Liver (tissue), 9 donors: ENCODE measurements around the gene SPATC1L. TPM values are rescaled to one million over a fixed set of nuclear protein-coding genes. Genes with fewer than 3 reads are reported as not detected.

Source experiments
- DNase-seq: peaks from one replicate; pipeline ENCODE4 v3.0.0-alpha.2; 2017; ENCODE audit warnings: low spot score
- H3K27ac ChIP-seq, 2 donors: one replicate each; pipeline ENCODE4 v1.7.0; 2013; ENCODE audit warnings: inconsistent platforms in 2 of 2, low read length in 2 of 2, control low read depth in 1 of 2, low read depth in 1 of 2, mild to moderate bottlenecking in 1 of 2
- H3K27me3 ChIP-seq, 4 donors: one replicate each; pipeline versions ENCODE4 v1.6.1 to v1.7.0; 2013; ENCODE audit warnings: low read length in 3 of 4, inconsistent platforms in 1 of 4, mild to moderate bottlenecking in 1 of 4, moderate library complexity in 1 of 4; ENCODE audit not compliant: control insufficient read depth in 4 of 4, insufficient read depth in 4 of 4
- H3K36me3 ChIP-seq, 4 donors: one replicate each; pipeline versions ENCODE4 v1.6.1 to v1.7.0; 2013; ENCODE audit warnings: low read length in 3 of 4, mild to moderate bottlenecking in 3 of 4, low read depth in 1 of 4, moderate library complexity in 1 of 4; ENCODE audit not compliant: control insufficient read depth in 4 of 4, insufficient read depth in 3 of 4
- H3K4me1 ChIP-seq, 4 donors: one replicate each; pipeline versions ENCODE4 v1.6.1 to v1.7.0; 2013; ENCODE audit warnings: low read length in 3 of 4, mild to moderate bottlenecking in 3 of 4, moderate library complexity in 1 of 4; ENCODE audit not compliant: control insufficient read depth in 4 of 4, insufficient read depth in 4 of 4
- H3K4me3 ChIP-seq, 3 donors: one replicate each; pipeline versions ENCODE4 v1.6.1 to v1.7.0; 2013; ENCODE audit warnings: low read length in 3 of 3, control low read depth in 1 of 3, low read depth in 1 of 3, mild to moderate bottlenecking in 1 of 3
- H3K9ac ChIP-seq, 2 donors: one replicate each; pipeline ENCODE4 v1.7.0; 2013; ENCODE audit warnings: low read length in 2 of 2, mild to moderate bottlenecking in 2 of 2, moderate library complexity in 2 of 2, control low read depth in 1 of 2, low read depth in 1 of 2
- H3K9me3 ChIP-seq, 4 donors: one replicate each; pipeline versions ENCODE4 v1.6.1 to v1.7.0; 2013; ENCODE audit warnings: low read length in 3 of 4; ENCODE audit not compliant: control insufficient read depth in 4 of 4
- ATF3 ChIP-seq: IDR thresholded peaks from 2 replicates; pipeline ENCODE4 v1.6.1; 2016; ENCODE audit warnings: antibody characterized with exemption
- CTCF ChIP-seq: fragments of 150-350 bp; IDR thresholded peaks from 2 replicates; pipeline ENCODE4 v1.5.1; 2017; ENCODE audit warnings: improper control_type of control experiment, low read depth, low read length; ENCODE audit not compliant: missing input control
- EGR1 ChIP-seq, 2 donors: IDR thresholded peaks; 2 replicates each; pipeline ENCODE4 v1.6.1; 2016 to 2018; ENCODE audit warnings: antibody characterized with exemption in 2 of 2, low read depth in 2 of 2
- FOXA1 ChIP-seq: IDR thresholded peaks from 2 replicates; pipeline ENCODE4 v1.6.1; 2016; ENCODE audit warnings: antibody characterized with exemption
- GABPA ChIP-seq, 2 donors: IDR thresholded peaks in 1 of 2; conservative IDR thresholded peaks in 1 of 2; 2 replicates each; pipeline ENCODE4 v1.6.1; 2016; ENCODE audit warnings: antibody characterized with exemption in 2 of 2, mild to moderate bottlenecking in 1 of 2, moderate library complexity in 1 of 2
- HNF4A ChIP-seq, 2 donors: conservative IDR thresholded peaks; 2 replicates each; pipeline ENCODE4 v1.6.1; 2016; ENCODE audit warnings: antibody characterized with exemption in 2 of 2, mild to moderate bottlenecking in 2 of 2
- HNF4G ChIP-seq: IDR thresholded peaks from 2 replicates; pipeline ENCODE4 v1.6.1; 2016; ENCODE audit warnings: antibody characterized with exemption
- JUND ChIP-seq, 2 donors: IDR thresholded peaks; 2 replicates each; pipeline ENCODE4 v1.6.1; 2016; ENCODE audit warnings: antibody characterized with exemption in 2 of 2
- MAX ChIP-seq: IDR thresholded peaks from 2 replicates; pipeline ENCODE4 v1.6.1; 2016; ENCODE audit warnings: antibody characterized with exemption
- RAD21 ChIP-seq, 2 donors: IDR thresholded peaks; 2 replicates each; pipeline ENCODE4 v1.6.1; 2016; ENCODE audit warnings: antibody characterized with exemption in 2 of 2, mild to moderate bottlenecking in 2 of 2
- REST ChIP-seq: IDR thresholded peaks from 2 replicates; pipeline ENCODE4 v1.6.1; 2016; ENCODE audit warnings: antibody characterized with exemption, mild to moderate bottlenecking
- RXRA ChIP-seq, 2 donors: IDR thresholded peaks; 2 replicates each; pipeline ENCODE4 v1.6.1; 2017 to 2018; ENCODE audit warnings: antibody characterized with exemption in 2 of 2, mild to moderate bottlenecking in 1 of 2
- SP1 ChIP-seq: IDR thresholded peaks from 2 replicates; pipeline ENCODE4 v1.6.1; 2018; ENCODE audit warnings: antibody characterized with exemption, mild to moderate bottlenecking
- TAF1 ChIP-seq: conservative IDR thresholded peaks from 2 replicates; pipeline ENCODE4 v1.6.1; 2016; ENCODE audit warnings: antibody characterized with exemption, mild to moderate bottlenecking
- YY1 ChIP-seq: IDR thresholded peaks from 2 replicates; pipeline ENCODE4 v1.6.1; 2016; ENCODE audit warnings: antibody characterized with exemption, mild to moderate bottlenecking
- ZBTB33 ChIP-seq: IDR thresholded peaks from 2 replicates; pipeline ENCODE4 v1.6.1; 2016; ENCODE audit warnings: antibody characterized with exemption
- WGBS: extraction: QIAGEN DNeasy Blood & Tissue Kit; methylation state at CpG from one replicate; pipeline ENCODE4 v1.1.7; 2013; 5-methylcytosine and 5-hydroxymethylcytosine counted together
- polyA plus RNA-seq, 2 donors: library from polyadenylated mRNA; stranded (reverse) in 1 of 2; unstranded in 1 of 2; fragments of 200-250 nt in 1 of 2; fragments of >200 nt in 1 of 2; fragmentation: Nextera tagmentation in 1 of 2; extraction: Ambion mirVana in 1 of 2; gene quantifications; one replicate each; pipeline versions ENCODE4 v1.2.1 to v1.2.3, GENCODE V29; 2013 to 2015
- total RNA-seq, 2 donors: library from RNA; depleted of rRNA; stranded (reverse); fragments of >200 nt; gene quantifications; one replicate each; pipeline ENCODE4 v1.2.3, GENCODE V29; 2014
- donor health status: healthy.
- donor health status: healthy.
- donor health status: healthy.
- donor health status: healthy.
- donor health status: healthy.

The SPATC1L gene
- total and polyA plus RNA-seq, 4 donors: 0.33 to 3.5 (median 0.79) TPM

- TF ChIP-seq CTCF (no peak), JUND (IDR thresholded peaks at IDR 0.05) (no peak)
Observed at GRCh38 chr21:46159841-46160656, 24.2 kb downstream of the SPATC1L start (continued).

GRCh38 chr21:46159390-46159789 lies 24.9 kb downstream of the SPATC1L start:
- no peak overlapping the region for H3K4me3 ChIP-seq
- WGBS: 97% methylated on average over 12 of the region's 12 CpGs
- no peak overlapping the region for H3K27ac ChIP-seq
- no peaks in the 10 kb centered on the region for H3K27me3 ChIP-seq
- H3K9ac ChIP-seq: no peak overlapping the region
- H3K9me3 ChIP-seq: no peaks in the 10 kb centered on the region
- TF ChIP-seq ATF3: no peak
- no peak for TF ChIP-seq RAD21 (IDR thresholded peaks at IDR 0.05)
- no peak for TF ChIP-seq HNF4A (conservative IDR thresholded peaks at IDR 0.05)
- no peak for TF ChIP-seq MAX
- TF ChIP-seq SP1: no peak
- TF ChIP-seq CTCF: no peak
- no peak for TF ChIP-seq FOXA1
- no peak for TF ChIP-seq RXRA (IDR thresholded peaks at IDR 0.05)
- TF ChIP-seq ZBTB33: no peak
- no peak for TF ChIP-seq GABPA (IDR thresholded peaks at IDR 0.05 in 1 of 2, conservative IDR thresholded peaks at IDR 0.05 in 1 of 2)
- no peak for TF ChIP-seq TAF1
- no peak for TF ChIP-seq HNF4G
- no peak for TF ChIP-seq JUND (IDR thresholded peaks at IDR 0.05)
- TF ChIP-seq REST: no peak
- no peak for TF ChIP-seq EGR1 (IDR thresholded peaks at IDR 0.05; ENCODE audit: low read depth in 2 of 2)
- no peak for TF ChIP-seq YY1
- peak; percentile 27 for DNase-seq
- peaks cover 2 to 15% (median 7%) of the 10 kb centered on the region in 4 donors for H3K4me1 ChIP-seq
- no peaks in the 10 kb centered on the region for H3K36me3 ChIP-seq
